Brain microvascular endothelial cell (primary cell): ENCODE results near the gene ACSL6.

ENCODE experiments used
- DNase-seq: peaks from one replicate; pipeline ENCODE4 v3.0.0-alpha.2; 2020
- H3K27ac ChIP-seq: fragments of 250-450 bp; sonication (Bioruptor Pico); 2 replicates; pipeline ENCODE4 v1.5.1; 2020; ENCODE audit warnings: mild to moderate bottlenecking, moderate library complexity
- H3K27me3 ChIP-seq: fragments of 250-450 bp; sonication (Bioruptor Pico); replicated peaks from 2 replicates; pipeline ENCODE4 v1.5.1; 2020; ENCODE audit warnings: mild to moderate bottlenecking
- H3K36me3 ChIP-seq: fragments of 250-450 bp; sonication (Bioruptor Pico); replicated peaks from 2 replicates; pipeline ENCODE4 v1.5.1; 2020; ENCODE audit warnings: mild to moderate bottlenecking
- H3K4me3 ChIP-seq: 2 replicates; pipeline ENCODE4 v1.5.1; 2011; ENCODE audit warnings: low read depth, mild to moderate bottlenecking, control low read depth, low read length, moderate library complexity
- in situ Hi-C: cut with HindIII; loops from 2 replicates; pipeline ENCODE4 v1.10.0; 2017; ENCODE audit warnings: low sequenced_read_pairs, low pct_ligation_motif_present
- TF ChIP-seq, protein P1 (sequence below): IDR thresholded peaks from 2 replicates; pipeline ENCODE4 v1.5.1; 2011; ENCODE audit warnings: low read depth, mild to moderate bottlenecking, moderate library complexity, low read length, control low read depth, inconsistent platforms; ENCODE audit errors: missing control alignments

Gene ACSL6

GRCh38 chr5:131983244-131983771 lies 28.1 kb downstream of the ACSL6 start:
- DNase-seq, result no peak
- Histone ChIP-seq H3K27ac (no peak overlapping the region), H3K36me3 (no peaks in the 10 kb centered on the region), H3K27me3 (no peaks in the 10 kb centered on the region), H3K4me3 (no peak overlapping the region)
- in situ Hi-C loops, result no loop called here
- TF ChIP-seq, protein P1, sequence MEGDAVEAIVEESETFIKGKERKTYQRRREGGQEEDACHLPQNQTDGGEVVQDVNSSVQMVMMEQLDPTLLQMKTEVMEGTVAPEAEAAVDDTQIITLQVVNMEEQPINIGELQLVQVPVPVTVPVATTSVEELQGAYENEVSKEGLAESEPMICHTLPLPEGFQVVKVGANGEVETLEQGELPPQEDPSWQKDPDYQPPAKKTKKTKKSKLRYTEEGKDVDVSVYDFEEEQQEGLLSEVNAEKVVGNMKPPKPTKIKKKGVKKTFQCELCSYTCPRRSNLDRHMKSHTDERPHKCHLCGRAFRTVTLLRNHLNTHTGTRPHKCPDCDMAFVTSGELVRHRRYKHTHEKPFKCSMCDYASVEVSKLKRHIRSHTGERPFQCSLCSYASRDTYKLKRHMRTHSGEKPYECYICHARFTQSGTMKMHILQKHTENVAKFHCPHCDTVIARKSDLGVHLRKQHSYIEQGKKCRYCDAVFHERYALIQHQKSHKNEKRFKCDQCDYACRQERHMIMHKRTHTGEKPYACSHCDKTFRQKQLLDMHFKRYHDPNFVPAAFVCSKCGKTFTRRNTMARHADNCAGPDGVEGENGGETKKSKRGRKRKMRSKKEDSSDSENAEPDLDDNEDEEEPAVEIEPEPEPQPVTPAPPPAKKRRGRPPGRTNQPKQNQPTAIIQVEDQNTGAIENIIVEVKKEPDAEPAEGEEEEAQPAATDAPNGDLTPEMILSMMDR, result no peak

GRCh38 chr5:131981516-131981915 lies 29.9 kb downstream of the ACSL6 start:
- in situ Hi-C loops, result no loop called here
- TF ChIP-seq, protein P1, result no peak

DNA sequence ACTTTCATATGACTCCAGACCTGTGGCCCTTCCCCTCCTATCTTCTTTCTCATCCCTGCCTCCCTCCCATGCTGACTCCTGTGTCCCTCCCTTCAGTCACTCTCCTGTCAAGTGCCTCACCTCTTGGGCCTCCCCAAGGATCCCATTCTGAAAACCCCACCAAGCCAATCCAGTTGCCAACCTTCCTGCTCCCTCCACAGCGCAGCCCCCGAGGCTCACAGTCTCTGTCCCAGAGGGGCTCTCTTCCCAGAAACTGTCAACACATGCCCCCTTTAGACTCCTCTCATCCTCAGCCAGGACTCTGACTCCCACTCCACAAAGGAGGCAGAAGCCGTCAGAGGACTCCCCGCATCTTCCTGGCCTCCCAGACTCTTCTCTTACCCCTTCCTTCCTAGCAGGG lies 30.8 kb downstream of the ACSL6 start:
- H3K27ac ChIP-seq, result no peak overlapping the region
- H3K4me3 ChIP-seq, result no peak overlapping the region

More at GRCh38 chr5:131981516-131981915, 29.9 kb downstream of the ACSL6 start:
- no peak for DNase-seq
- Histone ChIP-seq H3K27me3 (no peaks in the 10 kb centered on the region), H3K27ac (no peak overlapping the region), H3K4me3 (no peak overlapping the region), H3K36me3 (no peaks in the 10 kb centered on the region)

GRCh38 chr5:131979816-131980215 lies 31.6 kb downstream of the ACSL6 start:
- Histone ChIP-seq H3K27ac (no peak overlapping the region), H3K27me3 (no peaks in the 10 kb centered on the region), H3K4me3 (no peak overlapping the region), H3K36me3 (no peaks in the 10 kb centered on the region)
- DNase-seq, result no peak
- TF ChIP-seq, protein P1, result no peak
- in situ Hi-C loops, result no loop called here

More for the DNA sequence above, 30.8 kb downstream of the ACSL6 start:
- no peak for DNase-seq
- TF ChIP-seq, protein P1, result no peak
- Histone ChIP-seq H3K27me3 (no peaks in the 10 kb centered on the region), H3K36me3 (no peaks in the 10 kb centered on the region)
- in situ Hi-C loops, result no loop called here

DNA sequence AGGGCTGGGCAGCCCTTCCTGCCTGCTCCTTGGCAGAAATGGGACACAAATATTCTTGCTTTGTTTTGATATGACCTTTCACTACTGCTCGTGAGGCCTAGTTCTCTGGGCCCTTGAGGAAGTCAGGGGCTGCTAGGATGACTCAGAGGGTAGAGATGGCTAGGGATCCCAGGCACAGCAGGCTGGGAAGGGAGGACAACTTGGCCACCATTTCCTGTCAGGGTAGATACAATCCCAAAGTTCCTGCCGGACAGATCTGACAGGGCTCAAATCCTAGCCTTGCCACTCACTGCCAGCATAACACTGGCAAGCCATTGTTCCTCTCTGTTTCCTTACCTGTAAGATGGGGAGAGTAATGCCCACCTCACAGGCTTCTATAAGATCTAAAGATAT lies 34.2 kb downstream of the ACSL6 start:
- Histone ChIP-seq H3K27ac (no peak overlapping the region), H3K4me3 (no peak overlapping the region), H3K27me3 (no peaks in the 10 kb centered on the region), H3K36me3 (no peaks in the 10 kb centered on the region)
- TF ChIP-seq, protein P1, result no peak
- no peak for DNase-seq
- in situ Hi-C loops, result no loop called here
